C1 segment of cervical spinal cord (tissue), 14 donors: ENCODE results near the gene SMAD3.

Experiments used
- DNase-seq, 14 donors: peaks; one replicate each; lab custom pipeline; 2025; lab: John Stamatoyannopoulos, UW

Gene SMAD3

GRCh38 chr15:67196672-67197363, 131.4 kb downstream of the SMAD3 start:
- no peak for DNase-seq

DNA sequence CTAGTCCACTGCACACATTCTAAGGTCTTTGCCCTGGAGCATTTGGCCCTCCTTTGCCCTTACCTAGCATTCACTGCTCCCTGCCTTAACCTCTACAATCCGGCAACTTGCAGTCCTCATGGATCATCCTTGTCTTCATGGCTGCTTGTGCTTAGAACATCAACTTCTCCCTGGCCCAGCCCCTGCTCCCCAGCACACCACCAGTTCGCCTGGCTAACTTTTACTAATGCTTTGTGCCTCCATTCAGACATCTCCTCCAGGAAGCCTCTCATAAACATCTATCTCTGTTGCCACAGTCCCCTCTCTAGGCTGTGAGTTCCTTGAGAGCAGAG, 131.9 kb downstream of the SMAD3 start:
- DNase-seq, result no peak

GRCh38 chr15:67198157-67198754, 132.9 kb downstream of the SMAD3 start:
- no peak for DNase-seq

GRCh38 chr15:67199391-67199790, 134.0 kb downstream of the SMAD3 start:
- DNase-seq, result no peak

DNA sequence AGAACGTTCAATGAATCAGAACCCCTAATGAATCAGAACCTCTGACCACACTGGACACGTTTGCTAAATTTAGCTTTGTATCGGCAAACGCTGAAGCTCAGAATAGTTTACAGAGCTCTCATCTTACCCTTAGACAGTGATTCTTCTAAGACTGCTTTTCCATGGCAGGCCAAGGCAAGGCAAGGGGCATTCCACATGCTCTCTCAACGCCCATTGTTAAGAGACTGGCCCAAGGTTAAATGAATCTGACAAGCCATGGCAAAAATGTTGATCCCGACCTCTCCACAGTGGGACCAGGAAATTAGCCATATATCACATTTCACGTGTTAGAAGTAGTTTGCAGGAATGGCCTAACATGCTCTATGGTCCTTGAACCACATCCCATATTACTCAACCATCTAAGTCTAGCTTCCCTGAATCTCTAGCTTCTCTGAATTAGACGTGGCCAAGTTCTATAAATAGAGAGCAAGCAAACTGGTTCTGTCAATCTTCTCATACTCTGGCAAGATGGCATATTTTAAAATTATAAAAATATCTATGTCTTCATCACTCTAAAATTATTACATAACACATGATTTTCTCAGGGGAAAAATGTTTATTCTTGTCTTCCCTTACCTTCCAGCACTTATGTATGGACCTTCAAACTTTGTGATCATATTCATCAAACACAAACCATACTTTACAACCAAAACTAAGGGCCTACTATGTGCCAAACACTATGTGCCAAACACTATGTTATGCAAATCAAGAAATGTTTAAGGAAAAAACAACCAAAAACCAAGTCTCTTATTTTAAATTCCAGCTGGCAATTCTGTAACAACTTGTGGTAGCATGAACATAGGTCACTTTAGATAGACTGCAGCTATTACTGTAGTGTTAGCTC, 134.7 kb downstream of the SMAD3 start:
- no peak for DNase-seq

DNA sequence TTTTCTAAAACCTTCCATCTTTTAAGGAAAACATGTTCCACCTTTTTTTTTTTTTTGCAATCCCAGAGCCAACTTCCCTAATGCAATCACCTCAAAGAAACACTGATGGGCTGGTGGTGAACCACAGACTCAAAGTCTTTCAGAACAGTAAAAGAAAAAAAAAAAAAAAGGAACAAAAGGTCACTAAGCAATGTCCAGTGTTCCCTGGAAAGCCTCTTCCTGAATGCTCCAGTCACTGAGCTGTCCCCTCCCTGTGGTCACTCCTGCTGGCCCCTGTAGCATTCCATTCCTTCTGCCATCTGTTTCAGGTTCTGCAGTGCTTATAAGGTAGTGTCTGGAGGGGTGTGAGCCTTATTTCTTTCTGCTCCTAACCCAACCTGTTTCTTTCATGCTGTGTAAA, 135.7 kb downstream of the SMAD3 start:
- peak in 1 of 14 donors; percentile 66 for DNase-seq

- no peak for DNase-seq
Measured at GRCh38 chr15:67202091-67202490, 136.7 kb downstream of the SMAD3 start.

DNA sequence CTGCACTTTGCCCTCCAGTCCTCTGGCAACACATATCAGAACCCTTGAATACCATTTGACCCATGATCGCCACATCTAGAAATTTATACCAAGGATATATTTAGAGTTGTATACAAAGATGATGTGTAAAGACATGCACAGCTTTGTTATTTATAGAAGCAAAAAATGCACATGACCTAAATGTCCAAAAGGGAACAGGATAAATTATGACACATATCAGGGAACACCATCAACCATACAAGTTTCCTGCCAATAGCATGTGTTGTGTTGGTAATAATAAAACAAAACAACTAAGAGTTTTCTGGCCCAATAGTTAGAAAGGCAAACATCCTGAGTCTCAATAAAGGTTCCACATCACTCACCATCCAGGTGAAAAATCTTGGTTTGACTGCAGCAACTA, 137.6 kb downstream of the SMAD3 start:
- no peak for DNase-seq

- DNase-seq, result no peak
Measured at GRCh38 chr15:67207555-67208207, 142.3 kb downstream of the SMAD3 start.

- DNase-seq, result no peak
Measured at GRCh38 chr15:67208396-67208795, 143.0 kb downstream of the SMAD3 start.

- DNase-seq, result no peak
Measured at GRCh38 chr15:67210555-67211168, 145.3 kb downstream of the SMAD3 start.

- DNase-seq, result no peak
Measured at GRCh38 chr15:67212684-67213367, 147.4 kb downstream of the SMAD3 start.

DNA sequence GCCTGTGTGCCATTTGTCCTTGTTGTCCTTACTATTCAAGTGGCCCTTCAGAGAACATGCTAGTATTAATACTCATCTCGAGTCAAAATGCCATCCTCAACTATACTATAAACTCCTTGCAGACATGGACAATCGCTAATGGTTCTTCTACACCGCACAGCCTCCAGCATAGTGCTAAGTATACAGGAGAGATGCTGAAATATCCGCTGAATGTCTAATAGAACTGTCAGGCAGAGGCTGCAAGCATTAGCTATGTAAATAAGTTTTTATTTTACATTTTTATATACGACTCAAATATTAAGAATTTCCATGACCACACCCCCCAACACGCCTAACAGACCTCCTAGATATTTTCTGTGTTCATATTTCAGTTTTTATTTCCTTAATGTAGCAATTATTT, 149.7 kb downstream of the SMAD3 start:
- DNase-seq, result no peak

DNA sequence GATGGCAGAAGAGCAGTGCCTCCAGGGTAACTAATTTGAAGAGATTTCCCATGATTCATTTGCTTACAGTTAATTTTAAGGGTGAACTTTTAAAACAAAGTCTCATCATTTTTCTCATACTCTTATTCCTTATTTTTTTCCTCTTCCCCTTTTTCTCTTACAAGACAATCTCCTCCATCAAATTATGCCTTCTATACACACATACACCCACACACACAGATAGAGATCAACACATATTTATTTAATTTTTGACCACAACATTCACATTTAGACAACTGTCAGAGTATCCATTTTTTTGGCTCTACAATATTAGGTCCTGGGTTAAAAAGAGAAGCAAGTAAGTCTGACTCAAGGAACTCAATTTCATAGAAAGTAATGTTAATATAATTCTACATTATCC, 151.5 kb downstream of the SMAD3 start:
- no peak for DNase-seq

DNA sequence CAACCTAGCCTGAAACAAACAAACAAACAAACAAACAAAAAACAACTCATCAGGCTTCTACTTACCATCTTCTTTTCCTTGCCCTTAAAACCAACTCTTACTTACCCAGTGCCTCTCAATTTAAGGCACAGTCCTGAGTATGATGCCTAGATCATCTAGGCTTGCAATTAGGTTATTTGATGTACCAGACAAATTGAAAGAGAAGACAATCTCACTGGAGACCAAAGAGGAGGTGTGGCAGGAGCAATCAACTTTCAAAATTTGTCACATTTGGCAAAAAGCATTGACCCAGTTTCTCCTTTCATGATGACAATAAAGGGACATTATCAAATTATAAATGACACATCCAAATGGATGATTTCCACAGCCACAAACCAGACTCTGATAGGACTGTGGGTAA, 153.0 kb downstream of the SMAD3 start:
- no peak for DNase-seq

DNA sequence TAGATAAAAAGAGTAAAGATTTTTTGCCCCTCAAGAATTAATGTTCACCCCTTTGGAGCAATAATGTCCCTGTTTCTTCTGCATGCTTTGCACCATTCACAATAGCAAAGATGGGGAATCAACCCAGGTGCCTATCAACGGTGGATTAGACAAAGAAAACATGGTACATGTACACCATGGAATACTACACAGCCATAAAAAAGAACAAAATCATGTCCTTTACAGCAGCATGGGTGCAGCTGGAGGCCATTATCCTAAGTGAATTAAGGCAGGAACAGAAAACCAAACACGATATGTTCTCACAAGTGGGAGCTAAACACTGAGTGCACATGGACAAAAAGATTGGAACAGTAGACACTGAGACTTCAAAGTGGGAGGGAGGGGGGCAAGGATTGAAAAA, 153.9 kb downstream of the SMAD3 start:
- no peak for DNase-seq

DNA sequence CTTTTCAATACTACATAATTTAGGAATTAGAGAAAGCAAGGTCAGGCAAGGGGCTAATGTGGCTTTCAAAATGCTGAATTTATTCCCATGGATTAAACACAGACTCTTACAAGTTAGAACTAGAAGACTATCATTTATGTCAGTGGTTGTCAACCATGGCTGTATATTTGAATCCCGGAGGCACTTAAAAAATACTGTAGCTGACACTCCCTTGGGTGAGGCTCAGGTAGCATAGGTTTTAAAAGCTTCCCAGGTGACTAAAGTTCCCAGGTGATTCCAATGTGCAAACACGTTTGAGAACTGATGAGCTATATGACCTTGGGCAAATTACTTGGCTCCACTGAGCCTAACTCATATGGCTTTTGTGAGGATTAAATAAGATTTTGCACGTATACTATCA, 159.5 kb downstream of the SMAD3 start:
- DNase-seq, result no peak

DNA sequence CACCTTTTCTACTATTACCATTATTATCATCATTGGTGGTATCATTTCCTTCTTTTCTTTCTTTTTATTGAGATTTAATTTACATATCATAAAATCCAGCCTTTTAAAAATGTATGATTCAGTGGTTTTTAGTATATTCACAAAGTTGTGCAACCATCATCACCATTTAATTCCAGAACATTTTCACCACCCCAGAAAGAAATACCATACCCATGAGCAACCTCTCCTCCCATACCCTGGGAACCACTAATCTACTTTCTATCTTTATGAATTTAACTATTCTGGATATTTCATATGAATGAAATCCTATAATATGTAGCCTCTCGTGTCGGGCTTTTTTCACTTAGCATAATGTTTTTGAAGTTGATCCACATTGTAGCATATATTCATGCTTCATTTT, 159.9 kb downstream of the SMAD3 start:
- no peak for DNase-seq

- DNase-seq, result no peak
Measured at GRCh38 chr15:67227431-67227830, 162.0 kb downstream of the SMAD3 start.

DNA sequence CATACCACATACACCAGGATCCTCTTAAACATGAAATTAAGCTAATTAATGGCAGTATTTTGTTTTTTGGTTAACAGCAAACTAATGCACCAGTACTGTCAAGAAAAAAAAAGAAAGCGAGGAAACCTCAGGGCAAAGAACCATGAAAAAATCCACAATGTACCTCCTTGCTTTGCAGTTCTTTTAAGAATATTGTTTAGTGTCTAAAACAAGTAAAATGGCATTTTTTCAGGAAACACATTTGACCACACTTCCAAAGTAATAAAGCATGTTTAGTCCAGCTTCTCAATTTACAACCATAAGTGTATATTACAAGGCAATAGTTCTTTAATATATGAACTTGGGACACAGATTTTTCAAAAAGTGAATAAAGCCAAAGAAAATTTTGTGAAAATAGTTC, 162.4 kb downstream of the SMAD3 start:
- no peak for DNase-seq

- no peak for DNase-seq
Measured at GRCh38 chr15:67228286-67228685, 162.9 kb downstream of the SMAD3 start.
